HEK293 (cell line): ENCODE results near the gene DDIT4.
A peak's percentile ranks its signal among the peaks of the same experiment; 100 is the strongest.

ENCODE experiments used
- EGR2 ChIP-seq: fragments of 450-650 bp; formaldehyde crosslinking; IDR thresholded peaks from 2 replicates; pipeline ENCODE4 v1.5.1; 2016; ENCODE audit warnings: low read depth, missing biosample characterization, missing genetic modification characterization
- FEZF1 ChIP-seq: fragments of 450-650 bp; formaldehyde crosslinking; IDR thresholded peaks from 2 replicates; pipeline ENCODE4 v1.5.1; 2016; ENCODE audit warnings: missing biosample characterization, missing genetic modification characterization
- GLI2 ChIP-seq: fragments of 450-650 bp; formaldehyde crosslinking; IDR thresholded peaks from 2 replicates; pipeline ENCODE4; 2017; ENCODE audit warnings: missing biosample characterization, missing genetic modification characterization, low read depth, borderline replicate concordance
- KLF17 ChIP-seq: fragments of 450-650 bp; formaldehyde crosslinking; IDR thresholded peaks from 2 replicates; pipeline ENCODE4 v1.5.1; 2016; ENCODE audit warnings: missing biosample characterization, missing genetic modification characterization
- KLF9 ChIP-seq: fragments of 450-650 bp; formaldehyde crosslinking; IDR thresholded peaks from 2 replicates; pipeline ENCODE4 v1.5.1; 2016; ENCODE audit warnings: missing biosample characterization, missing genetic modification characterization, low read depth
- MEIS1 ChIP-seq: sonication (generic); formaldehyde crosslinking; IDR thresholded peaks from 2 replicates; pipeline ENCODE4 v1.8.1; 2022; ENCODE audit warnings: missing genetic modification reagents, mild to moderate bottlenecking, borderline replicate concordance
- OVOL3 ChIP-seq: fragments of 450-650 bp; formaldehyde crosslinking; IDR thresholded peaks from 2 replicates; pipeline ENCODE4 v1.5.1; 2016; ENCODE audit warnings: missing biosample characterization, missing genetic modification characterization
- SCRT1 ChIP-seq: fragments of 450-650 bp; formaldehyde crosslinking; IDR thresholded peaks from 2 replicates; pipeline ENCODE4 v1.5.1; 2016; ENCODE audit warnings: missing biosample characterization, missing genetic modification characterization, borderline replicate concordance
- TCF7L2 ChIP-seq: IDR thresholded peaks from 2 replicates; pipeline ENCODE4 v1.6.1; 2011; ENCODE audit warnings: low read depth, mild to moderate bottlenecking, inconsistent platforms, low read length, moderate library complexity, borderline replicate concordance
- TRIM28 ChIP-seq: IDR thresholded peaks from 2 replicates; pipeline ENCODE4 v1.6.1; 2011; ENCODE audit warnings: low read length, control low read depth, borderline replicate concordance
- YY1 ChIP-seq: fragments of 450-650 bp; formaldehyde crosslinking; IDR thresholded peaks from 2 replicates; pipeline ENCODE4 v1.5.1; 2018; ENCODE audit warnings: missing biosample characterization, missing genetic modification characterization
- YY2 ChIP-seq: fragments of 450-650 bp; formaldehyde crosslinking; IDR thresholded peaks from 2 replicates; pipeline ENCODE4 v1.5.1; 2016; ENCODE audit warnings: missing biosample characterization, missing genetic modification characterization
- ZBTB11 ChIP-seq: fragments of 450-650 bp; formaldehyde crosslinking; conservative IDR thresholded peaks from 2 replicates; pipeline ENCODE4 v1.5.1; 2016; ENCODE audit warnings: low read depth, missing biosample characterization, missing genetic modification characterization
- ZBTB48 ChIP-seq: fragments of 450-650 bp; formaldehyde crosslinking; IDR thresholded peaks from 2 replicates; pipeline ENCODE4 v1.5.1; 2016; ENCODE audit warnings: missing biosample characterization, missing genetic modification characterization
- ZFHX2 ChIP-seq: fragments of 450-650 bp; formaldehyde crosslinking; conservative IDR thresholded peaks from 2 replicates; pipeline ENCODE4 v1.5.1; 2016; ENCODE audit warnings: missing biosample characterization, missing genetic modification characterization
- ZFP37 ChIP-seq: fragments of 450-650 bp; formaldehyde crosslinking; IDR thresholded peaks from 2 replicates; pipeline ENCODE4 v1.5.1; 2016; ENCODE audit warnings: missing biosample characterization, missing genetic modification characterization
- ZNF10 ChIP-seq: fragments of 450-650 bp; formaldehyde crosslinking; IDR thresholded peaks from 2 replicates; pipeline ENCODE4 v1.5.1; 2017; ENCODE audit warnings: missing biosample characterization, missing genetic modification characterization
- ZNF121 ChIP-seq: fragments of 450-650 bp; formaldehyde crosslinking; IDR thresholded peaks from 2 replicates; pipeline ENCODE4 v1.5.1; 2016; ENCODE audit warnings: missing biosample characterization, missing genetic modification characterization
- ZNF132 ChIP-seq: fragments of 450-650 bp; formaldehyde crosslinking; IDR thresholded peaks from 2 replicates; pipeline ENCODE4 v1.5.1; 2017; ENCODE audit warnings: missing biosample characterization, missing genetic modification characterization, borderline replicate concordance
- ZNF138 ChIP-seq: fragments of 450-650 bp; formaldehyde crosslinking; IDR thresholded peaks from 2 replicates; pipeline ENCODE4 v1.5.1; 2016; ENCODE audit warnings: missing biosample characterization, missing genetic modification characterization, borderline replicate concordance
- ZNF155 ChIP-seq: fragments of 450-650 bp; formaldehyde crosslinking; IDR thresholded peaks from 2 replicates; pipeline ENCODE4 v1.5.1; 2016; ENCODE audit warnings: missing biosample characterization, missing genetic modification characterization
- ZNF211 ChIP-seq: fragments of 450-650 bp; formaldehyde crosslinking; IDR thresholded peaks from 2 replicates; pipeline ENCODE4 v1.5.1; 2016; ENCODE audit warnings: low read depth, missing biosample characterization, missing genetic modification characterization
- ZNF223 ChIP-seq: fragments of 450-650 bp; formaldehyde crosslinking; IDR thresholded peaks from 2 replicates; pipeline ENCODE4 v1.5.1; 2016; ENCODE audit warnings: missing biosample characterization, missing genetic modification characterization
- ZNF280C ChIP-seq: fragments of 450-650 bp; formaldehyde crosslinking; IDR thresholded peaks from 2 replicates; pipeline ENCODE4 v1.5.1; 2016; ENCODE audit warnings: missing biosample characterization, missing genetic modification characterization
- ZNF335 ChIP-seq: fragments of 450-650 bp; formaldehyde crosslinking; conservative IDR thresholded peaks from 2 replicates; pipeline ENCODE4 v1.5.1; 2016; ENCODE audit warnings: missing biosample characterization, missing genetic modification characterization
- ZNF549 ChIP-seq: fragments of 450-650 bp; IDR thresholded peaks from 2 replicates; pipeline ENCODE4 v1.5.1; 2018; ENCODE audit warnings: missing biosample characterization, missing genetic modification characterization, mild to moderate bottlenecking, inconsistent platforms, moderate library complexity
- ZNF654 ChIP-seq: fragments of 450-650 bp; formaldehyde crosslinking; IDR thresholded peaks from 2 replicates; pipeline ENCODE4 v1.5.1; 2016; ENCODE audit warnings: low read depth, missing biosample characterization, missing genetic modification characterization
- ZNF670 ChIP-seq: fragments of 450-650 bp; formaldehyde crosslinking; IDR thresholded peaks from 2 replicates; pipeline ENCODE4 v1.5.1; 2016; ENCODE audit warnings: missing biosample characterization, missing genetic modification characterization, low read depth
- ZNF677 ChIP-seq: fragments of 450-650 bp; IDR thresholded peaks from 2 replicates; pipeline ENCODE4 v1.5.0; 2018; ENCODE audit warnings: missing biosample characterization, mild to moderate bottlenecking, missing genetic modification characterization, moderate library complexity
- ZNF704 ChIP-seq: fragments of 450-650 bp; formaldehyde crosslinking; IDR thresholded peaks from 2 replicates; pipeline ENCODE4 v1.5.1; 2016; ENCODE audit warnings: missing biosample characterization, missing genetic modification characterization
- ZNF777 ChIP-seq: fragments of 450-650 bp; formaldehyde crosslinking; IDR thresholded peaks from 2 replicates; pipeline ENCODE4 v1.5.1; 2017; ENCODE audit warnings: missing biosample characterization, missing genetic modification characterization, borderline replicate concordance
- ZXDB ChIP-seq: fragments of 450-650 bp; formaldehyde crosslinking; IDR thresholded peaks from 2 replicates; pipeline ENCODE4 v1.5.1; 2016; ENCODE audit warnings: missing biosample characterization, missing genetic modification characterization
- TF ChIP-seq, protein P1 (sequence below): fragments of 450-650 bp; formaldehyde crosslinking; IDR thresholded peaks from 2 replicates; pipeline ENCODE4 v1.5.1; 2016; ENCODE audit warnings: missing biosample characterization, missing genetic modification characterization

DDIT4 gene

GRCh38 chr10:72248468-72249151, 25.1 kb upstream of the DDIT4 start (continued):
- TF ChIP-seq ZNF654 (tag by site-specific recombination) (no peak), EGR2 (no peak), ZBTB48 (tag by site-specific recombination) (no peak), ZNF777 (tag by site-specific recombination) (no peak), ZNF10 (tag by site-specific recombination) (no peak), FEZF1 (tag by site-specific recombination) (no peak), YY1 (tag by site-specific recombination) (no peak), SCRT1 (tag by site-specific recombination) (no peak), ZNF121 (tag by site-specific recombination) (no peak), ZNF677 (tag by site-specific recombination) (no peak), ZNF132 (tag by site-specific recombination) (no peak), ZNF155 (tag by site-specific recombination) (no peak), ZFHX2 (tag by site-specific recombination) (no peak), TRIM28 (no peak), ZNF335 (tag by site-specific recombination) (peak; percentile 95), KLF9 (tag by site-specific recombination) (no peak), YY2 (tag by site-specific recombination) (no peak), ZXDB (no peak), ZNF670 (tag by site-specific recombination) (no peak), ZBTB11 (tag by site-specific recombination) (no peak), ZNF211 (no peak), ZNF704 (tag by site-specific recombination) (no peak), MEIS1 (CRISPR knock-in tag) (no peak), ZFP37 (tag by site-specific recombination) (no peak), ZNF138 (tag by site-specific recombination) (no peak), ZNF280C (tag by site-specific recombination) (no peak), GLI2 (tag by site-specific recombination) (no peak), ZNF549 (no peak), KLF17 (tag by site-specific recombination) (no peak), ZNF223 (tag by site-specific recombination) (peak; percentile 79), OVOL3 (tag by site-specific recombination) (no peak), TCF7L2 (no peak)
- TF ChIP-seq, protein P1, sequence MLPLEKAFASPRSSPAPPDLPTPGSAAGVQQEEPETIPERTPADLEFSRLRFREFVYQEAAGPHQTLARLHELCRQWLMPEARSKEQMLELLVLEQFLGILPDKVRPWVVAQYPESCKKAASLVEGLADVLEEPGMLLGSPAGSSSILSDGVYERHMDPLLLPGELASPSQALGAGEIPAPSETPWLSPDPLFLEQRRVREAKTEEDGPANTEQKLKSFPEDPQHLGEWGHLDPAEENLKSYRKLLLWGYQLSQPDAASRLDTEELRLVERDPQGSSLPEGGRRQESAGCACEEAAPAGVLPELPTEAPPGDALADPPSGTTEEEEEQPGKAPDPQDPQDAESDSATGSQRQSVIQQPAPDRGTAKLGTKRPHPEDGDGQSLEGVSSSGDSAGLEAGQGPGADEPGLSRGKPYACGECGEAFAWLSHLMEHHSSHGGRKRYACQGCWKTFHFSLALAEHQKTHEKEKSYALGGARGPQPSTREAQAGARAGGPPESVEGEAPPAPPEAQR: no peak
